Measurements from ENCODE around the gene STRIP1. TPM values are rescaled to one million over a fixed set of nuclear protein-coding genes. Genes with fewer than 3 reads are reported as not detected.

Gene STRIP1
- total and polyA plus RNA-seq, 2 donors (not counting 3 experiments of a cell fraction or from before 2014, with no cell fraction given) = 26.2 to 42.1 TPM

DNA sequence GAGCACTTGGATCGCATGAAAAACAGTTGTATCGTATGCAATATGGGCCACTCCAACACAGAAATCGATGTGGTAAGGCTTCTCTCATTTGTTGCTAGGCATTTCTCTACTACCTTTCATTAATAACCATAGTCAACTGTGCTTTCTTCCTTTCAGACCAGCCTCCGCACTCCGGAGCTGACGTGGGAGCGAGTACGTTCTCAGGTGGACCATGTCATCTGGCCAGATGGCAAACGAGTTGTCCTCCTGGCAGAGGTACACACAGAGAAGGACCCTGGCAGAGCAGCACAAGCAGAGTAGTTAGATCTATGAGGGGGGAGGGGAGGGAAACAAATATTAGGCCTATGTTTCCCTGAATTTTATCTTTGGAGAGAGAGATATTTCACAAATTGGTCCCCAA lies 16.0 kb upstream of the STRIP1 start:
- Histone ChIP-seq H3K9me1 (replicated peaks; ENCODE audit: control insufficient read depth, extremely low read depth, insufficient read depth, low read length) (no peaks in the 10 kb centered on the region), H3K9ac (replicated peaks; ENCODE audit: extremely low read depth, insufficient read depth, low read length) (no peak overlapping the region), H3K9me3 (replicated peaks; ENCODE audit: control insufficient read depth, insufficient read depth, low read length) (no peaks in the 10 kb centered on the region), H4K20me1 (replicated peaks; ENCODE audit: control insufficient read depth, extremely low read depth, insufficient read depth, low read length) (no peaks in the 10 kb centered on the region), H3K4me3 (replicated peaks in 1 of 3; ENCODE audit: insufficient read depth in 1 of 3, low read depth in 1 of 3, low read length in 3 of 3) (no peak overlapping the region), H3K79me2 (ENCODE audit: control insufficient read depth, insufficient read depth, low read length) (no peaks in the 10 kb centered on the region), H3K27me3 (ENCODE audit: control insufficient read depth in 2 of 2, insufficient read depth in 2 of 2, low read length in 2 of 2) (no peaks in the 10 kb centered on the region), H3K4me1 (ENCODE audit: control insufficient read depth, extremely low read depth, insufficient read depth, low read length) (no peaks in the 10 kb centered on the region), H3K4me2 (ENCODE audit: insufficient read depth, low read length) (no peak overlapping the region), H2AFZ (ENCODE audit: low read depth, low read length) (no peak overlapping the region), H3K36me3 (ENCODE audit: control insufficient read depth in 2 of 2, extremely low read depth in 1 of 2, insufficient read depth in 2 of 2, low read length in 2 of 2) (peaks cover 37 to 45% of the 10 kb centered on the region in 2 experiments), H3K27ac (ENCODE audit: insufficient read depth, low read depth, low read length) (no peak overlapping the region)
- BruUV-seq (replicated peaks) = no TSS peak
- no peak for FAIRE-seq
- dilution Hi-C loops (cut with MboI; ENCODE audit: extremely low pct_ligation_motif_present, low sequenced_read_pairs) = loop anchor here (25.0 kb wide), 1 partner anchor 231 kb away; no protein-coding TSS in a partner anchor
- TF ChIP-seq MAX (IDR thresholded peaks at IDR 0.05; ENCODE audit: insufficient read depth, insufficient read length) = no peak
- no peak for TF ChIP-seq JUN (IDR thresholded peaks at IDR 0.05; ENCODE audit: borderline replicate concordance, insufficient read depth, insufficient read length, low read depth)
- TF ChIP-seq POLR2A (IDR thresholded peaks at IDR 0.05; ENCODE audit: low read depth, low read length) = no peak
- TF ChIP-seq GATA2 (IDR thresholded peaks at IDR 0.05; ENCODE audit: insufficient read depth, insufficient read length, low read depth, low read length) = no peak
- TF ChIP-seq POLR2AphosphoS5 (IDR thresholded peaks at IDR 0.05; ENCODE audit: insufficient read depth, low read depth, low read length) = no peak
- TF ChIP-seq MYC (IDR thresholded peaks at IDR 0.05; ENCODE audit: low read depth, low read length) = no peak
- no peak for TF ChIP-seq CTCF (IDR thresholded peaks at IDR 0.05; ENCODE audit: extremely low read depth in 1 of 2, insufficient read depth in 1 of 2, low read depth in 1 of 2, low read length in 2 of 2)
- TF ChIP-seq EZH2 (IDR thresholded peaks at IDR 0.05; ENCODE audit: borderline replicate concordance, low read depth, low read length, severe bottlenecking) = no peak
- TF ChIP-seq FOS (IDR thresholded peaks at IDR 0.05; ENCODE audit: borderline replicate concordance, insufficient read depth, low read length) = no peak
- DNase-seq (ENCODE audit: low read depth, low spot score) = no peak
- intact Hi-C loops (cut with micrococcal nuclease) = no loop called here
- POLR2A ChIA-PET = no interaction called here
- CTCF ChIA-PET = interaction anchor here (0.5 to 1.2 kb wide), 2 partner anchors 9 to 242 kb away, joined by 3 to 5 read pairs; no protein-coding TSS in a partner anchor

Data from endothelial cell of umbilical vein (primary cell).